ENCODE data around the gene RHEX.

GRCh38 chr1:206131037-206131436, 78.1 kb downstream of the RHEX start:
- TF ChIP-seq CTCF (CRISPR knock-in tag; IDR thresholded peaks at IDR 0.05), result no peak
- no peak for TF ChIP-seq FOXJ3 (CRISPR knock-in tag; IDR thresholded peaks at IDR 0.05; ENCODE audit: borderline replicate concordance)
- no peak for TF ChIP-seq POLR2G (IDR thresholded peaks at IDR 0.05; ENCODE audit: low read depth, low read length)
- no peak for TF ChIP-seq TCF7L2 (IDR thresholded peaks at IDR 0.05; ENCODE audit: low read depth, low read length)
- TF ChIP-seq SP2 (CRISPR knock-in tag; IDR thresholded peaks at IDR 0.05), result no peak
- TF ChIP-seq SRSF4 (IDR thresholded peaks at IDR 0.05; ENCODE audit: low read depth, low read length, poor library complexity, severe bottlenecking), result no peak
- no peak for TF ChIP-seq NFYB (CRISPR knock-in tag; IDR thresholded peaks at IDR 0.05)
- TF ChIP-seq POLR2A (IDR thresholded peaks at IDR 0.05; ENCODE audit: insufficient read depth in 1 of 2, low read depth in 2 of 2, low read length in 2 of 2), result no peak
- no peak for TF ChIP-seq U2AF1 (optimal IDR thresholded peaks at IDR 0.05; ENCODE audit: low read depth, low read length)
- no peak for TF ChIP-seq TCF12 (IDR thresholded peaks at IDR 0.05)
- TF ChIP-seq TCF12 (CRISPR knock-in tag; IDR thresholded peaks at IDR 0.05), result no peak
- no peak for TF ChIP-seq PHF8 (CRISPR knock-in tag; IDR thresholded peaks at IDR 0.05)

Data from HepG2 (cell line).